GM12878 (cell line): Measurements from ENCODE around the gene NAA15. TPM values are rescaled to one million over a fixed set of nuclear protein-coding genes. Genes with fewer than 3 reads are reported as not detected.
A peak's percentile ranks its signal among the peaks of the same experiment; 100 is the strongest.

Source experiments
- ASH2L ChIP-seq: fragments of 300-600, 200-600 bp; sonication (generic); IDR thresholded peaks from 2 replicates; pipeline ENCODE4 v1.6.1; 2017; ENCODE audit warnings: low read depth, mild to moderate bottlenecking, borderline replicate concordance
- CHD1 ChIP-seq: IDR thresholded peaks from 2 replicates; pipeline ENCODE4 v1.6.1; 2012; ENCODE audit warnings: low read depth, low read length, improper control_type of control experiment
- CREB1 ChIP-seq: IDR thresholded peaks from 2 replicates; pipeline ENCODE4 v1.6.1; 2012; ENCODE audit warnings: low read depth, mild to moderate bottlenecking, inconsistent platforms
- CREM ChIP-seq: IDR thresholded peaks from 2 replicates; pipeline ENCODE4 v1.6.1; 2014; ENCODE audit warnings: antibody characterized with exemption, low read depth
- ETV6 ChIP-seq, 2 experiments: fragments of 450-650 bp in 1 of 2; IDR thresholded peaks in 1 of 2; conservative IDR thresholded peaks in 1 of 2; 2 replicates each; pipeline ENCODE4 v1.6.1; 2014; ENCODE audit warnings: antibody characterized with exemption in 1 of 2, borderline replicate concordance in 1 of 2, low read depth in 1 of 2, mild to moderate bottlenecking in 1 of 2, moderate library complexity in 1 of 2
- HDAC6 ChIP-seq: fragments of 200-600 bp; sonication (generic); IDR thresholded peaks from one replicate; pipeline ENCODE4 v1.8.0; 2017; ENCODE audit warnings: antibody characterized with exemption; ENCODE audit not compliant: unreplicated experiment
- IRF4 ChIP-seq: IDR thresholded peaks from 2 replicates; pipeline ENCODE4 v1.6.1; 2011; ENCODE audit warnings: low read depth, low read length
- KDM1A ChIP-seq: fragments of 200-600 bp; sonication (generic); IDR thresholded peaks from 2 replicates; pipeline ENCODE4 v1.6.1; 2016; ENCODE audit warnings: borderline replicate concordance
- NFIC ChIP-seq: IDR thresholded peaks from 2 replicates; pipeline ENCODE4 v1.6.1; 2012; ENCODE audit warnings: low read depth, mild to moderate bottlenecking, inconsistent platforms, low read length, moderate library complexity
- RB1 ChIP-seq: fragments of 450-650 bp; formaldehyde crosslinking; IDR thresholded peaks from 2 replicates; pipeline ENCODE4 v1.6.1; 2017; ENCODE audit warnings: mild to moderate bottlenecking, borderline replicate concordance
- SMC3 ChIP-seq: IDR thresholded peaks from 2 replicates; pipeline ENCODE4 v1.6.1; 2011; ENCODE audit warnings: low read length, improper control_type of control experiment, borderline replicate concordance
- TAF1 ChIP-seq: IDR thresholded peaks from 2 replicates; pipeline ENCODE4 v1.6.1; 2011; ENCODE audit warnings: mild to moderate bottlenecking, low read depth, low read length, borderline replicate concordance
- TCF3 ChIP-seq: IDR thresholded peaks from 2 replicates; pipeline ENCODE4 v1.6.1; 2012; ENCODE audit warnings: low read depth, mild to moderate bottlenecking, low read length, borderline replicate concordance; ENCODE audit not compliant: insufficient read depth
- ZSCAN29 ChIP-seq: fragments of 450-650 bp; IDR thresholded peaks from 2 replicates; pipeline ENCODE4 v1.6.1; 2017; ENCODE audit warnings: mild to moderate bottlenecking, moderate library complexity
- polyA plus RNA-seq, 11 experiments: library from polyadenylated mRNA; depleted of rRNA in 4 of 11; unstranded in 6 of 11; stranded (reverse) in 5 of 11; fragments of >200 nt; fragmentation: Nextera tagmentation in 4 of 11; fragmentation: Illumina TruSeq in 1 of 11; extraction: Ambion mirVana in 4 of 11; extraction: Trizol in 1 of 11; gene quantifications; 1 replicate in 1 of 11; 2 replicates in 10 of 11; pipeline versions ENCODE4 v1.2.1 to v1.2.3, GENCODE V29; 2011 to 2016; ENCODE audit warnings: inconsistent platforms in 2 of 11, missing spikeins in 2 of 11, low read depth in 1 of 11
- total RNA-seq, 4 experiments: library from RNA; depleted of rRNA in 3 of 4; stranded (reverse); fragments of >200 nt in 3 of 4; fragmentation: Illumina TruSeq in 1 of 4; extraction: Trizol in 1 of 4; gene quantifications; 2 replicates each; pipeline versions ENCODE4 v1.2.1 to v1.2.3, GENCODE V29; 2013 to 2021
- TF ChIP-seq, protein P1 (sequence below): IDR thresholded peaks from 2 replicates; pipeline ENCODE4 v1.6.1; 2012; ENCODE audit warnings: low read depth, low read length, improper control_type of control experiment
- TF ChIP-seq, protein P2 (sequence below), 3 experiments: IDR thresholded peaks in 2 of 3; conservative IDR thresholded peaks in 1 of 3; 2 replicates each; pipeline ENCODE4 v1.5.1; 2011; ENCODE audit warnings: low read depth in 3 of 3, low read length in 3 of 3, mild to moderate bottlenecking in 3 of 3, control low read depth in 2 of 3, moderate library complexity in 2 of 3, inconsistent platforms in 1 of 3, mixed read lengths in 1 of 3; ENCODE audit not compliant: control insufficient read depth in 2 of 3, insufficient read depth in 1 of 3; ENCODE audit errors: extremely low read depth in 1 of 3
- TF ChIP-seq, protein P3 (sequence below): fragments of 450-650 bp; IDR thresholded peaks from 2 replicates; pipeline ENCODE4 v1.6.1; 2016; ENCODE audit warnings: mild to moderate bottlenecking

NAA15 gene
- total and polyA plus RNA-seq, 10 of the 15 experiments (the other 5 are each of a cell fraction or from before 2014, with no cell fraction given): 24.3 to 93.1 (median 51.9) TPM

GRCh38 chr4:139295206-139295941, 5.9 kb upstream of the NAA15 start (continued):
- TF ChIP-seq, protein P1, sequence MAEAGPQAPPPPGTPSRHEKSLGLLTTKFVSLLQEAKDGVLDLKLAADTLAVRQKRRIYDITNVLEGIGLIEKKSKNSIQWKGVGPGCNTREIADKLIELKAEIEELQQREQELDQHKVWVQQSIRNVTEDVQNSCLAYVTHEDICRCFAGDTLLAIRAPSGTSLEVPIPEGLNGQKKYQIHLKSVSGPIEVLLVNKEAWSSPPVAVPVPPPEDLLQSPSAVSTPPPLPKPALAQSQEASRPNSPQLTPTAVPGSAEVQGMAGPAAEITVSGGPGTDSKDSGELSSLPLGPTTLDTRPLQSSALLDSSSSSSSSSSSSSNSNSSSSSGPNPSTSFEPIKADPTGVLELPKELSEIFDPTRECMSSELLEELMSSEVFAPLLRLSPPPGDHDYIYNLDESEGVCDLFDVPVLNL: 0 out of 2 replicates have a peak, but pooled peaks have one; percentile 16
- TF ChIP-seq RB1 (peak; percentile 78; the same call in 1 of the 2 replicates), ASH2L (no peak), CHD1 (no peak), TCF3 (peak; percentile 65; the same call in 1 of the 2 replicates), CREB1 (peak; percentile 72), NFIC (no peak), ZSCAN29 (no peak), SMC3 (peak; percentile 76), ETV6 (conservative IDR thresholded peaks at IDR 0.05 in 1 of 2, IDR thresholded peaks at IDR 0.05 in 1 of 2; ENCODE audit: borderline replicate concordance in 1 of 2, low read depth in 1 of 2) (peak in 1 of 2 experiments; percentile 18; a peak in 1 of 4 replicates), CREM (peak; percentile 59; the same call in 1 of the 2 replicates), HDAC6 (no peak), IRF4 (peak; percentile 62; the same call in 1 of the 2 replicates), TAF1 (peak; percentile 91), KDM1A (no peak)
- TF ChIP-seq, protein P2, sequence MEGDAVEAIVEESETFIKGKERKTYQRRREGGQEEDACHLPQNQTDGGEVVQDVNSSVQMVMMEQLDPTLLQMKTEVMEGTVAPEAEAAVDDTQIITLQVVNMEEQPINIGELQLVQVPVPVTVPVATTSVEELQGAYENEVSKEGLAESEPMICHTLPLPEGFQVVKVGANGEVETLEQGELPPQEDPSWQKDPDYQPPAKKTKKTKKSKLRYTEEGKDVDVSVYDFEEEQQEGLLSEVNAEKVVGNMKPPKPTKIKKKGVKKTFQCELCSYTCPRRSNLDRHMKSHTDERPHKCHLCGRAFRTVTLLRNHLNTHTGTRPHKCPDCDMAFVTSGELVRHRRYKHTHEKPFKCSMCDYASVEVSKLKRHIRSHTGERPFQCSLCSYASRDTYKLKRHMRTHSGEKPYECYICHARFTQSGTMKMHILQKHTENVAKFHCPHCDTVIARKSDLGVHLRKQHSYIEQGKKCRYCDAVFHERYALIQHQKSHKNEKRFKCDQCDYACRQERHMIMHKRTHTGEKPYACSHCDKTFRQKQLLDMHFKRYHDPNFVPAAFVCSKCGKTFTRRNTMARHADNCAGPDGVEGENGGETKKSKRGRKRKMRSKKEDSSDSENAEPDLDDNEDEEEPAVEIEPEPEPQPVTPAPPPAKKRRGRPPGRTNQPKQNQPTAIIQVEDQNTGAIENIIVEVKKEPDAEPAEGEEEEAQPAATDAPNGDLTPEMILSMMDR (IDR thresholded peaks at IDR 0.05 in 2 of 3, conservative IDR thresholded peaks at IDR 0.05 in 1 of 3; ENCODE audit: control insufficient read depth in 2 of 3, extremely low read depth in 1 of 3, insufficient read depth in 1 of 3, low read depth in 3 of 3, low read length in 3 of 3): peak; percentile 92 to 98 (median 98)
- TF ChIP-seq, protein P3, sequence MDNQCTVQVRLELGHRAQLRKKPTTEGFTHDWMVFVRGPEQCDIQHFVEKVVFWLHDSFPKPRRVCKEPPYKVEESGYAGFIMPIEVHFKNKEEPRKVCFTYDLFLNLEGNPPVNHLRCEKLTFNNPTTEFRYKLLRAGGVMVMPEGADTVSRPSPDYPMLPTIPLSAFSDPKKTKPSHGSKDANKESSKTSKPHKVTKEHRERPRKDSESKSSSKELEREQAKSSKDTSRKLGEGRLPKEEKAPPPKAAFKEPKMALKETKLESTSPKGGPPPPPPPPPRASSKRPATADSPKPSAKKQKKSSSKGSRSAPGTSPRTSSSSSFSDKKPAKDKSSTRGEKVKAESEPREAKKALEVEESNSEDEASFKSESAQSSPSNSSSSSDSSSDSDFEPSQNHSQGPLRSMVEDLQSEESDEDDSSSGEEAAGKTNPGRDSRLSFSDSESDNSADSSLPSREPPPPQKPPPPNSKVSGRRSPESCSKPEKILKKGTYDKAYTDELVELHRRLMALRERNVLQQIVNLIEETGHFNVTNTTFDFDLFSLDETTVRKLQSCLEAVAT: peak; percentile 14; the same call in 1 of the 2 replicates
